Lower leg skin (tissue), 4 donors: ENCODE measurements around the gene FOXE1. TPM values are rescaled to one million over a fixed set of nuclear protein-coding genes. Genes with fewer than 3 reads are reported as not detected.

Source experiments
- DNase-seq, 2 donors: peaks; one replicate each; pipeline ENCODE4 v3.0.0-alpha.2; 2019; ENCODE audit warnings: low spot score in 2 of 2
- H3K4me3 ChIP-seq: fragments of 200-600 bp; sonication (generic); 2 replicates; pipeline ENCODE4 v1.5.1; 2017; ENCODE audit warnings: mild to moderate bottlenecking, low read depth; ENCODE audit not compliant: poor library complexity, severe bottlenecking
- CTCF ChIP-seq, 3 donors: fragments of 450-650 bp; IDR thresholded peaks; one replicate each; pipeline ENCODE4 v1.5.1; 2016; ENCODE audit warnings: antibody characterized with exemption in 3 of 3, mild to moderate bottlenecking in 3 of 3, moderate library complexity in 2 of 3
- POLR2A ChIP-seq, 2 donors: fragments of 450-650 bp; IDR thresholded peaks; one replicate each; pipeline ENCODE4 v1.6.1; 2016 to 2017; ENCODE audit warnings: antibody characterized with exemption in 2 of 2, mild to moderate bottlenecking in 1 of 2, moderate library complexity in 1 of 2
- WGBS, 2 donors: methylation state at CpG; one replicate each; pipeline ENCODE4 v1.1.5; 2018; 5-methylcytosine and 5-hydroxymethylcytosine counted together
- intact Hi-C: fragments of 100-400 bp; cut with DNase I; formaldehyde crosslinking; loops from one replicate; pipeline ENCODE4 v1.15.0; 2023; ENCODE audit warnings: low total_unique reads
- total RNA-seq, 4 donors: library from RNA; depleted of rRNA; stranded (reverse); fragments of >200 nt; gene quantifications; one replicate each; pipeline ENCODE4 v1.1.0, GENCODE V29; 2016

FOXE1 gene
- total RNA-seq, 4 donors from 2014 or later = 0.27 to 2.9 (median 1.6) TPM

GRCh38 chr9:97830884-97831829 lies 21.9 kb upstream of the FOXE1 start:
- no peak for TF ChIP-seq POLR2A (IDR thresholded peaks at IDR 0.05)
- TF ChIP-seq CTCF (IDR thresholded peaks at IDR 0.05) = no peak
- no peak overlapping the region for H3K4me3 ChIP-seq
- no peak for DNase-seq
- intact Hi-C loops = no loop called here
- 52 to 61% methylated on average over 15 of the region's 15 CpGs for WGBS, 2 donors

DNA sequence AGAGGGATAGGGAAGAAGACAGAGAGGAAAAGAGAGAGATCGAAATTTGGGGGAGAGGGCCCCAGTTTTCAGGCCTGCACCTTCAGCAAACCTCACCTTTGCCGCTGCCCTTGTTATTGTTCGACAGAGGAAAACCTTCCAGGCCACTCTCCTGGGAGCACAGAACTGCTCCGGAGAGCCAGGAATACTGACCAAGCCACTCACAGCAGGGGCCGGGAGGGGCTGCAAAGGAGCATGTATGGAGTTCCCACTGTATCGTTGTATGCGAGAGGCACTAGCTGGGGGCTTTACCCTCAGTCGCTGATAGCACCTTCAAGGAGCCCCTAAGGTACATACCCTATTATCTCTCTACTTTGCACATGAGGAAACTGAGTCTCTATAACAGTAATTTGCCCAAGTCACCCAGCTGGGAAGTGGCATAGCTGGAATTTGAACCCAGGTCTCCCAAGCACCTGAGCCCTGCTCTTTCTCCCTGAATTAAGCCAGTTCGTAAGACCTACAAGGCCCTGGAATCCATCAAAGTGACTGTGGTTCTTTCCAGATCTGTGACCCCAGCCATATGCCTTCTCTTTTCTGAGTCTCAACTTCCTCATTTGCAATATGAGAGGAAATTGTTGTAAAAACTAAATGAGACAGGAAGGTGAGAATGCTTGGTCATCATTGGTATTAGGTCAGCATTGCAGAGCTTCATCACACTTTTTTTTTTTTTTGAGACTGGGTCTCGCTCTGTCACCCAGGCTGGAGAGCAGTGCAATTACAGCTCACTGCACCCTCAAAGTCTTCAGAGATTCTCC lies 21.0 kb upstream of the FOXE1 start:
- TF ChIP-seq POLR2A (IDR thresholded peaks at IDR 0.05) (no peak), CTCF (IDR thresholded peaks at IDR 0.05) (no peak)
- WGBS, 2 donors = 57 to 66% methylated on average over 10 of the region's 10 CpGs
- no peak for DNase-seq
- no peak overlapping the region for H3K4me3 ChIP-seq
- intact Hi-C loops = no loop called here

DNA sequence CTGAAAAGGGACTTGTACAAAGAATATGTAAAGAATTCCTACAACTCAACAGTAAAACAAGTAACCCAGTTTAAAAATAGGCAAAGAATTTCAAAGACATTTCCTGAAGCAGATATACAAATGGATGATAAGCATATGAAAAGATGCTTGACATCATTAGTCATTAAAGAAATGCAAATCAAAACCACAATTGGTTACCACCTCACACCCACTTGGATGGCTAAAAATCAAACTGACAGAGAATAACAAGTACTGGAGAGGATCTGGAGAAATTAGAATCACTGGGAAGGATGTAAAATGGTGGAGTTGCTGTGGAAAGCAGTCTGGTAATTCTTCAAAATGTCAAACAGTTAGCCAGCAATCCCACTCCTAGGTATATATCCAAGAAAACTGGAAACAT lies 12.5 kb upstream of the FOXE1 start:
- no peak overlapping the region for H3K4me3 ChIP-seq
- DNase-seq = no peak
- intact Hi-C loops = no loop called here
- TF ChIP-seq POLR2A (IDR thresholded peaks at IDR 0.05) (no peak), CTCF (IDR thresholded peaks at IDR 0.05) (no peak)

- 75 to 78% methylated on average over 2 of the region's 2 CpGs for WGBS, 2 donors
- DNase-seq = no peak
- intact Hi-C loops = no loop called here
- TF ChIP-seq CTCF (IDR thresholded peaks at IDR 0.05) (no peak), POLR2A (IDR thresholded peaks at IDR 0.05) (no peak)
- H3K4me3 ChIP-seq = no peak overlapping the region
These were observed 10.1 kb upstream of the FOXE1 start for GRCh38 chr9:97842960-97843359.

DNA sequence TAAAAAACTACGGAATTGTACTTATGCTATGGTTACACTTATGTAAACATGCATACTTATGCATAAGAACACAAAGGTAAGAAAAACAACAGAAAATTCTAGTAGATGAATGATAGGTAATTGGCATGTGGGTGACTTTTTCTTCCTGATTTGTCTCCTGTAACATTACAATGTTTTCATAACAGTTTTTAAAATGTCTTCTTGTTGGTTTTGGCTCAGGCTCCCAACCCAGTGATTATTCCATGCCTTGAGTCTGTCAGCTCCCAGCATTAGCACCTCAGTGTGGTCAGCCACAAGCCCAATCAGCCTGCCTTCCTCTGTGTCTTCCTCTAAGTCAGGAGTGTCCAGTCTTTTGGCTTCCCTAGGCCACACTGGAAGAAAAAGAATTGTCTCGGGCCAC lies 7.9 kb upstream of the FOXE1 start:
- H3K4me3 ChIP-seq = no peak overlapping the region
- 70 to 77% methylated on average over 2 of the region's 2 CpGs for WGBS, 2 donors
- TF ChIP-seq POLR2A (IDR thresholded peaks at IDR 0.05) (no peak), CTCF (IDR thresholded peaks at IDR 0.05) (no peak)
- DNase-seq = no peak
- intact Hi-C loops = no loop called here
